ENCODE data around the gene INTS2. TPM values are rescaled to one million over a fixed set of nuclear protein-coding genes. Genes with fewer than 3 reads are reported as not detected.

Gene INTS2
- total RNA-seq, 5 donors from 2014 or later (not counting 1 experiment from before 2014, with no cell fraction given), result 15.2 to 21.2 (median 16.9) TPM

- Histone ChIP-seq H3K9me3 (no peaks in the 10 kb centered on the region), H3K4me1 (ENCODE audit: control insufficient read depth in 1 of 2, extremely low read depth in 1 of 2, insufficient read depth in 2 of 2, low read length in 2 of 2) (no peaks in the 10 kb centered on the region), H3K36me3 (ENCODE audit: control insufficient read depth in 2 of 2, extremely low read depth in 1 of 2, insufficient read depth in 1 of 2, low read length in 1 of 2) (peaks cover 0 to 4% of the 10 kb centered on the region in 2 donors), H3K27ac (ENCODE audit: low read length) (no peak overlapping the region), H3K4me3 (ENCODE audit: control insufficient read depth in 1 of 2, extremely low read depth in 1 of 2, low read length in 1 of 2) (no peak overlapping the region), H3K27me3 (replicated peaks in 1 of 2; ENCODE audit: control insufficient read depth in 2 of 2, extremely low read depth in 1 of 2, insufficient read depth in 2 of 2, low read length in 1 of 2) (no peaks in the 10 kb centered on the region)
- DNase-seq (no peak), ATAC-seq (replicated peaks in 1 of 4) (no peak)
- Mint-ChIP-seq H3K4me3 (no peak overlapping the region), H3K9me3 (no peaks in the 10 kb centered on the region), H3K4me1 (no peaks in the 10 kb centered on the region), H3K27me3 (no peaks in the 10 kb centered on the region), H3K27ac (no peak overlapping the region), H3K36me3 (peaks cover 18% of the 10 kb centered on the region)
- ChIA-PET CTCF (interaction anchor here in 1 of 2 donors (1.4 kb wide), 1 partner anchor 431 kb away, joined by 3 read pairs; no protein-coding TSS in a partner anchor), POLR2A (interaction anchor here in 1 of 2 donors (0.6 kb wide), 1 partner anchor 210 kb away, joined by 6 read pairs; no protein-coding TSS in a partner anchor)
- no CpG with 5 or more reads among the region's 1 CpG for WGBS (ENCODE audit: insufficient coverage)
These were observed 84.9 kb downstream of the INTS2 start for GRCh38 chr17:61842899-61843298.

GRCh38 chr17:61839300-61839786, 88.4 kb downstream of the INTS2 start:
- H3K27me3 Mint-ChIP-seq, result no peaks in the 10 kb centered on the region
- H3K36me3 ChIP-seq (ENCODE audit: control insufficient read depth in 2 of 2, extremely low read depth in 1 of 2, insufficient read depth in 1 of 2, low read length in 1 of 2), result peaks cover 0 to 2% of the 10 kb centered on the region in 2 donors
- no peak overlapping the region for H3K27ac ChIP-seq (ENCODE audit: low read length)
- H3K4me3 Mint-ChIP-seq, result no peak overlapping the region
- H3K9me3 Mint-ChIP-seq, result no peaks in the 10 kb centered on the region
- H3K4me1 ChIP-seq (ENCODE audit: control insufficient read depth in 1 of 2, extremely low read depth in 1 of 2, insufficient read depth in 2 of 2, low read length in 2 of 2), result no peaks in the 10 kb centered on the region
- no peaks in the 10 kb centered on the region for H3K9me3 ChIP-seq
- H3K27me3 ChIP-seq (replicated peaks in 1 of 2; ENCODE audit: control insufficient read depth in 2 of 2, extremely low read depth in 1 of 2, insufficient read depth in 2 of 2, low read length in 1 of 2), result no peaks in the 10 kb centered on the region
- no CpG with 5 or more reads among the region's 1 CpG for WGBS (ENCODE audit: insufficient coverage)
- ChIA-PET CTCF (no interaction called here), POLR2A (interaction anchor here (0.6 kb wide), 2 partner anchors 12 to 829 kb away, joined by 4 read pairs; no protein-coding TSS in a partner anchor)
- ATAC-seq (replicated peaks in 1 of 4) (no peak), DNase-seq (no peak)
- peaks cover 9% of the 10 kb centered on the region for H3K36me3 Mint-ChIP-seq
- H3K27ac Mint-ChIP-seq, result no peak overlapping the region
- H3K4me3 ChIP-seq (ENCODE audit: control insufficient read depth in 1 of 2, extremely low read depth in 1 of 2, low read length in 1 of 2), result no peak overlapping the region
- no peaks in the 10 kb centered on the region for H3K4me1 Mint-ChIP-seq

- H3K4me3 Mint-ChIP-seq, result no peak overlapping the region
- CTCF ChIA-PET, result interaction anchor here (0.9 to 1.8 kb wide), 6 partner anchors 8 to 427 kb away, joined by 3 to 7 read pairs (median 4); no protein-coding TSS in a partner anchor
- Histone ChIP-seq H3K9me3 (no peaks in the 10 kb centered on the region), H3K27me3 (replicated peaks in 1 of 2; ENCODE audit: control insufficient read depth in 2 of 2, extremely low read depth in 1 of 2, insufficient read depth in 2 of 2, low read length in 1 of 2) (no peaks in the 10 kb centered on the region), H3K27ac (ENCODE audit: low read length) (no peak overlapping the region), H3K4me3 (ENCODE audit: control insufficient read depth in 1 of 2, extremely low read depth in 1 of 2, low read length in 1 of 2) (no peak overlapping the region), H3K36me3 (ENCODE audit: control insufficient read depth in 2 of 2, extremely low read depth in 1 of 2, insufficient read depth in 1 of 2, low read length in 1 of 2) (no peaks in the 10 kb centered on the region), H3K4me1 (ENCODE audit: control insufficient read depth in 1 of 2, extremely low read depth in 1 of 2, insufficient read depth in 2 of 2, low read length in 2 of 2) (no peaks in the 10 kb centered on the region)
- H3K36me3 Mint-ChIP-seq, result no peaks in the 10 kb centered on the region
- no peaks in the 10 kb centered on the region for H3K27me3 Mint-ChIP-seq
- H3K27ac Mint-ChIP-seq, result no peak overlapping the region
- WGBS (ENCODE audit: insufficient coverage), result no CpG with 5 or more reads among the region's 4 CpGs
- POLR2A ChIA-PET, result no interaction called here
- H3K4me1 Mint-ChIP-seq, result no peaks in the 10 kb centered on the region
- peak in 30 of 35 experiments; percentile 1 to 73 (median 38) for DNase-seq
- H3K9me3 Mint-ChIP-seq, result no peaks in the 10 kb centered on the region
- ATAC-seq (replicated peaks in 1 of 4), result peak in 1 of 4 experiments; percentile 42
These were observed 90.4 kb downstream of the INTS2 start for GRCh38 chr17:61837175-61838051.

- no CpG with 5 or more reads among the region's 3 CpGs for WGBS (ENCODE audit: insufficient coverage)
These were observed 91.3 kb downstream of the INTS2 start for GRCh38 chr17:61836266-61837174.

GRCh38 chr17:61835606-61836005, 92.2 kb downstream of the INTS2 start:
- H3K27me3 ChIP-seq (replicated peaks in 1 of 2; ENCODE audit: control insufficient read depth in 2 of 2, extremely low read depth in 1 of 2, insufficient read depth in 2 of 2, low read length in 1 of 2), result no peaks in the 10 kb centered on the region
- H3K27ac ChIP-seq (ENCODE audit: low read length), result no peak overlapping the region
- Mint-ChIP-seq H3K9me3 (no peaks in the 10 kb centered on the region), H3K27ac (no peak overlapping the region), H3K4me1 (no peaks in the 10 kb centered on the region), H3K27me3 (no peaks in the 10 kb centered on the region), H3K36me3 (no peaks in the 10 kb centered on the region), H3K4me3 (no peak overlapping the region)
- no CpG with 5 or more reads among the region's 1 CpG for WGBS (ENCODE audit: insufficient coverage)
- ATAC-seq (replicated peaks in 1 of 4), result no peak
- ChIA-PET POLR2A (no interaction called here), CTCF (interaction anchor here in 1 of 2 donors (1.8 kb wide), 1 partner anchor 9 kb away, joined by 7 read pairs; no protein-coding TSS in a partner anchor)
- H3K9me3 ChIP-seq, result no peaks in the 10 kb centered on the region
- no peak overlapping the region for H3K4me3 ChIP-seq (ENCODE audit: control insufficient read depth in 1 of 2, extremely low read depth in 1 of 2, low read length in 1 of 2)
- no peak for DNase-seq
- no peaks in the 10 kb centered on the region for H3K4me1 ChIP-seq (ENCODE audit: control insufficient read depth in 1 of 2, extremely low read depth in 1 of 2, insufficient read depth in 2 of 2, low read length in 2 of 2)
- no peaks in the 10 kb centered on the region for H3K36me3 ChIP-seq (ENCODE audit: control insufficient read depth in 2 of 2, extremely low read depth in 1 of 2, insufficient read depth in 1 of 2, low read length in 1 of 2)

More at GRCh38 chr17:61836266-61837174, 91.3 kb downstream of the INTS2 start:
- CTCF ChIA-PET, result interaction anchor here (0.6 to 1.8 kb wide), 7 partner anchors 8 to 1114 kb away, joined by 3 to 7 read pairs (median 4); no protein-coding TSS in a partner anchor
- Mint-ChIP-seq H3K9me3 (no peaks in the 10 kb centered on the region), H3K27me3 (no peaks in the 10 kb centered on the region), H3K4me1 (no peaks in the 10 kb centered on the region), H3K27ac (no peak overlapping the region), H3K4me3 (no peak overlapping the region), H3K36me3 (no peaks in the 10 kb centered on the region)
- no peaks in the 10 kb centered on the region for H3K27me3 ChIP-seq (replicated peaks in 1 of 2; ENCODE audit: control insufficient read depth in 2 of 2, extremely low read depth in 1 of 2, insufficient read depth in 2 of 2, low read length in 1 of 2)
- POLR2A ChIA-PET, result no interaction called here
- ATAC-seq (replicated peaks in 1 of 4) (no peak), DNase-seq (no peak)
- H3K36me3 ChIP-seq (ENCODE audit: control insufficient read depth in 2 of 2, extremely low read depth in 1 of 2, insufficient read depth in 1 of 2, low read length in 1 of 2), result no peaks in the 10 kb centered on the region
- no peak overlapping the region for H3K4me3 ChIP-seq (ENCODE audit: control insufficient read depth in 1 of 2, extremely low read depth in 1 of 2, low read length in 1 of 2)
- H3K27ac ChIP-seq (ENCODE audit: low read length), result no peak overlapping the region
- no peaks in the 10 kb centered on the region for H3K9me3 ChIP-seq
- H3K4me1 ChIP-seq (ENCODE audit: control insufficient read depth in 1 of 2, extremely low read depth in 1 of 2, insufficient read depth in 2 of 2, low read length in 2 of 2), result no peaks in the 10 kb centered on the region

GRCh38 chr17:61834610-61835009, 93.2 kb downstream of the INTS2 start:
- Histone ChIP-seq H3K27me3 (replicated peaks in 1 of 2; ENCODE audit: control insufficient read depth in 2 of 2, extremely low read depth in 1 of 2, insufficient read depth in 2 of 2, low read length in 1 of 2) (no peaks in the 10 kb centered on the region), H3K4me1 (ENCODE audit: control insufficient read depth in 1 of 2, extremely low read depth in 1 of 2, insufficient read depth in 2 of 2, low read length in 2 of 2) (no peaks in the 10 kb centered on the region), H3K36me3 (ENCODE audit: control insufficient read depth in 2 of 2, extremely low read depth in 1 of 2, insufficient read depth in 1 of 2, low read length in 1 of 2) (no peaks in the 10 kb centered on the region), H3K4me3 (ENCODE audit: control insufficient read depth in 1 of 2, extremely low read depth in 1 of 2, low read length in 1 of 2) (no peak overlapping the region), H3K27ac (ENCODE audit: low read length) (no peak overlapping the region), H3K9me3 (no peaks in the 10 kb centered on the region)
- H3K4me3 Mint-ChIP-seq, result no peak overlapping the region
- no CpG with 5 or more reads among the region's 2 CpGs for WGBS (ENCODE audit: insufficient coverage)
- H3K27me3 Mint-ChIP-seq, result no peaks in the 10 kb centered on the region
- no peak for ATAC-seq (replicated peaks in 1 of 4)
- POLR2A ChIA-PET, result no interaction called here
- H3K4me1 Mint-ChIP-seq, result no peaks in the 10 kb centered on the region
- H3K9me3 Mint-ChIP-seq, result no peaks in the 10 kb centered on the region
- no peak overlapping the region for H3K27ac Mint-ChIP-seq
- H3K36me3 Mint-ChIP-seq, result no peaks in the 10 kb centered on the region
- CTCF ChIA-PET, result no interaction called here
- no peak for DNase-seq

All from T-cell (primary cell).